Suprapubic skin (tissue), 4 donors: ENCODE measurements around the gene GMEB2. TPM values are rescaled to one million over a fixed set of nuclear protein-coding genes. Genes with fewer than 3 reads are reported as not detected.
"Not testable (repeated sequence)": the region's sequence is repeated elsewhere in the genome, so short reads cannot be mapped to it uniquely, and the experiment has no call there.

Experiments
- DNase-seq, 2 donors: peaks; one replicate each; pipeline ENCODE4 v3.0.0-alpha.2; 2019; ENCODE audit warnings: low spot score in 2 of 2
- H3K27ac ChIP-seq: fragments of 200-600 bp; sonication (generic); one replicate; pipeline ENCODE4 v1.5.1; 2019
- H3K27me3 ChIP-seq: fragments of 200-600 bp; sonication (generic); one replicate; pipeline ENCODE4 v1.5.1; 2019
- H3K36me3 ChIP-seq: fragments of 200-600 bp; sonication (generic); one replicate; pipeline ENCODE4 v1.5.1; 2019
- H3K4me1 ChIP-seq: fragments of 200-600 bp; sonication (generic); one replicate; pipeline ENCODE4 v1.5.1; 2019
- H3K4me3 ChIP-seq: fragments of 200-600 bp; sonication (generic); one replicate; pipeline ENCODE4 v1.5.1; 2019; ENCODE audit warnings: mild to moderate bottlenecking
- H3K9me3 ChIP-seq: fragments of 200-600 bp; sonication (generic); one replicate; pipeline ENCODE4 v1.5.1; 2019
- EP300 ChIP-seq: sonication (generic); formaldehyde crosslinking; IDR thresholded peaks from one replicate; pipeline ENCODE4 v1.6.1; 2017; ENCODE audit warnings: antibody characterized with exemption
- POLR2A ChIP-seq, 2 donors: fragments of 450-650 bp; IDR thresholded peaks; one replicate each; pipeline ENCODE4 v1.6.1; 2017; ENCODE audit warnings: antibody characterized with exemption in 2 of 2, mild to moderate bottlenecking in 2 of 2, moderate library complexity in 2 of 2
- POLR2AphosphoS5 ChIP-seq, 3 donors: sonication (generic); formaldehyde crosslinking; IDR thresholded peaks; one replicate each; pipeline ENCODE4 v1.6.1; 2017; ENCODE audit warnings: antibody characterized with exemption in 3 of 3
- WGBS: methylation state at CpG from one replicate; pipeline ENCODE4 v1.1.5; 2018; 5-methylcytosine and 5-hydroxymethylcytosine counted together
- total RNA-seq, 4 donors: library from RNA; depleted of rRNA; stranded (reverse); fragments of >200 nt; gene quantifications; one replicate each; pipeline ENCODE4 v1.1.0, GENCODE V29; 2016
- TF ChIP-seq, protein P1 (sequence below), 2 donors: fragments of 200-600 bp in 1 of 2; fragments of 450-650 bp in 1 of 2; sonication (generic) in 1 of 2; IDR thresholded peaks; one replicate each; pipeline ENCODE4 v1.5.1; 2016 to 2019; ENCODE audit warnings: antibody characterized with exemption in 2 of 2, mild to moderate bottlenecking in 1 of 2, moderate library complexity in 1 of 2

The GMEB2 gene
- total RNA-seq, 4 donors from 2014 or later: 15.5 to 18.5 (median 16.4) TPM

- H3K27ac ChIP-seq: no peak overlapping the region
- peaks cover 7% of the 10 kb centered on the region for H3K4me1 ChIP-seq
- DNase-seq: no peak
- H3K4me3 ChIP-seq: no peak overlapping the region
- peaks cover 1% of the 10 kb centered on the region for H3K36me3 ChIP-seq
- no peaks in the 10 kb centered on the region for H3K9me3 ChIP-seq
- TF ChIP-seq POLR2A (IDR thresholded peaks at IDR 0.05) (no peak), POLR2AphosphoS5 (IDR thresholded peaks at IDR 0.05) (no peak), EP300 (no peak)
- TF ChIP-seq, protein P1, sequence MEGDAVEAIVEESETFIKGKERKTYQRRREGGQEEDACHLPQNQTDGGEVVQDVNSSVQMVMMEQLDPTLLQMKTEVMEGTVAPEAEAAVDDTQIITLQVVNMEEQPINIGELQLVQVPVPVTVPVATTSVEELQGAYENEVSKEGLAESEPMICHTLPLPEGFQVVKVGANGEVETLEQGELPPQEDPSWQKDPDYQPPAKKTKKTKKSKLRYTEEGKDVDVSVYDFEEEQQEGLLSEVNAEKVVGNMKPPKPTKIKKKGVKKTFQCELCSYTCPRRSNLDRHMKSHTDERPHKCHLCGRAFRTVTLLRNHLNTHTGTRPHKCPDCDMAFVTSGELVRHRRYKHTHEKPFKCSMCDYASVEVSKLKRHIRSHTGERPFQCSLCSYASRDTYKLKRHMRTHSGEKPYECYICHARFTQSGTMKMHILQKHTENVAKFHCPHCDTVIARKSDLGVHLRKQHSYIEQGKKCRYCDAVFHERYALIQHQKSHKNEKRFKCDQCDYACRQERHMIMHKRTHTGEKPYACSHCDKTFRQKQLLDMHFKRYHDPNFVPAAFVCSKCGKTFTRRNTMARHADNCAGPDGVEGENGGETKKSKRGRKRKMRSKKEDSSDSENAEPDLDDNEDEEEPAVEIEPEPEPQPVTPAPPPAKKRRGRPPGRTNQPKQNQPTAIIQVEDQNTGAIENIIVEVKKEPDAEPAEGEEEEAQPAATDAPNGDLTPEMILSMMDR (IDR thresholded peaks at IDR 0.05): no peak
- WGBS: 93% methylated on average over 16 of the region's 17 CpGs
- no peaks in the 10 kb centered on the region for H3K27me3 ChIP-seq
These were observed 16.1 kb downstream of the GMEB2 start for GRCh38 chr20:63610581-63611435.

DNA sequence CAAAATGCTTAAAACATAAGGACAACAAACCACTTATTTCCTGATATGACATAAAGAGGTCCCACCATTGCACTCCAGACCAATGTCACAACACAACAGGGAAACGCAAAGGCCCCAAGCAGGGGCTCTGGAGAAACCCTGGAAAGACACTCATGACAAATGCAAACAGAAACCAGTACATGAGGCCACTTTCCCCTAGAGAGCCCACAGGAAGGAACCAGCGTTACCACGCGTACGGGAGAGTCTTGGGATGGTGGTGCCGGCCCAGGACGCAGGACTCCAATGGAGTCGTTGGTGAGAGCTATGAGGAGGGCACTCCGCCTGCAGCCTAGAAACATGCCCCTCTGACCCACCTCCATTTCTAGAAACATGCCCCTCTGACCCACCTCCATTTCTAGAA lies 20.2 kb downstream of the GMEB2 start:
- no peaks in the 10 kb centered on the region for H3K4me1 ChIP-seq
- no peaks in the 10 kb centered on the region for H3K9me3 ChIP-seq
- 91% methylated on average over 9 of the region's 9 CpGs for WGBS
- peaks cover 18% of the 10 kb centered on the region for H3K36me3 ChIP-seq
- no peak overlapping the region for H3K27ac ChIP-seq
- TF ChIP-seq EP300: no peak
- no peak for TF ChIP-seq POLR2A (IDR thresholded peaks at IDR 0.05)
- no peak for TF ChIP-seq POLR2AphosphoS5 (IDR thresholded peaks at IDR 0.05)
- TF ChIP-seq, protein P1 (IDR thresholded peaks at IDR 0.05): no peak
- no peak for DNase-seq
- H3K4me3 ChIP-seq: no peak overlapping the region
- H3K27me3 ChIP-seq: no peaks in the 10 kb centered on the region

GRCh38 chr20:63602321-63602720 lies 24.6 kb downstream of the GMEB2 start:
- H3K36me3 ChIP-seq: peaks cover 46% of the 10 kb centered on the region
- H3K4me3 ChIP-seq: no peak overlapping the region
- H3K27ac ChIP-seq: no peak overlapping the region
- H3K4me1 ChIP-seq: no peaks in the 10 kb centered on the region
- H3K9me3 ChIP-seq: no peaks in the 10 kb centered on the region
- no peaks in the 10 kb centered on the region for H3K27me3 ChIP-seq
- TF ChIP-seq, protein P1 (IDR thresholded peaks at IDR 0.05): no peak
- no peak for TF ChIP-seq POLR2AphosphoS5 (IDR thresholded peaks at IDR 0.05)
- no peak for TF ChIP-seq EP300
- TF ChIP-seq POLR2A (IDR thresholded peaks at IDR 0.05): no peak
- DNase-seq: no peak
- WGBS: 80% methylated on average over 1 of the region's 3 CpGs

DNA sequence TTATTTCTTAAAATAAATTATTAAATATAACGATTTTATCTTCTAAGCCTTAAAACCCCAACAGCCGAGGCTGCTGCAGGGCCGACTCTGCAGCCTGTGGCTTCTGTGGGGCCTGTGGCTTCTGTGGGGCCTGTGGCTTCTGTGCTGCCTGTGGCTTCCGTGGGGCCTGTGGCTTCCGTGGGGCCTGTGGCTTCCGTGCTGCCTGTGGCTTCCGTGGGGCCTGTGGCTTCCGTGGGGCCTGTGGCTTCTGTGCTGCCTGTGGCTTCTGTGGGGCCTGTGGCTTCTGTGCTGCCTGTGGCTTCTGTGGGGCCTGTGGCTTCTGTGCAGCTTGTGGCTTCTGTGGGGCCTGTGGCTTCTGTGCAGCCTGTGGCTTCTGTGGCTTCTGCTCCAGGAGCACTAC lies 25.2 kb downstream of the GMEB2 start:
- not testable (repeated sequence) for H3K4me3 ChIP-seq, DNase-seq, H3K9me3 ChIP-seq, H3K27me3 ChIP-seq, H3K4me1 ChIP-seq, H3K27ac ChIP-seq
- 86% methylated on average over 6 of the region's 8 CpGs for WGBS
- H3K36me3 ChIP-seq: peaks cover 46% of the 10 kb centered on the region

- Histone ChIP-seq H3K4me3 (no peak overlapping the region), H3K9me3 (no peaks in the 10 kb centered on the region), H3K36me3 (peaks cover 56% of the 10 kb centered on the region), H3K27ac (no peak overlapping the region), H3K27me3 (no peaks in the 10 kb centered on the region), H3K4me1 (peaks cover under 1% of the 10 kb centered on the region)
- DNase-seq: no peak
- 93% methylated on average over 27 of the region's 27 CpGs for whole genome bisulfite sequencing
- TF ChIP-seq POLR2A (IDR thresholded peaks at IDR 0.05): no peak
- no peak for TF ChIP-seq EP300
- TF ChIP-seq, protein P1 (IDR thresholded peaks at IDR 0.05): no peak
- no peak for TF ChIP-seq POLR2AphosphoS5 (IDR thresholded peaks at IDR 0.05)
These were observed 27.4 kb downstream of the GMEB2 start for GRCh38 chr20:63599396-63600050.
